T-helper 2 cell (primary cell): ENCODE results near the gene ITGA2.
"Not testable (repeated sequence)": the region's sequence is repeated elsewhere in the genome, so short reads cannot be mapped to it uniquely, and the experiment has no call there.

Experiments
- DNase-seq, 5 experiments: peaks; one replicate each; pipeline versions ENCODE4 v3.0.0 to v3.0.0-alpha.2; 2012 to 2022
- total RNA-seq, 2 donors: gene quantifications; one replicate each; lab custom pipeline; 2026; lab: John Stamatoyannopoulos, UW

ITGA2 gene
- total RNA-seq: 1.9 to 3.3 reads per million in 2 donors

DNA sequence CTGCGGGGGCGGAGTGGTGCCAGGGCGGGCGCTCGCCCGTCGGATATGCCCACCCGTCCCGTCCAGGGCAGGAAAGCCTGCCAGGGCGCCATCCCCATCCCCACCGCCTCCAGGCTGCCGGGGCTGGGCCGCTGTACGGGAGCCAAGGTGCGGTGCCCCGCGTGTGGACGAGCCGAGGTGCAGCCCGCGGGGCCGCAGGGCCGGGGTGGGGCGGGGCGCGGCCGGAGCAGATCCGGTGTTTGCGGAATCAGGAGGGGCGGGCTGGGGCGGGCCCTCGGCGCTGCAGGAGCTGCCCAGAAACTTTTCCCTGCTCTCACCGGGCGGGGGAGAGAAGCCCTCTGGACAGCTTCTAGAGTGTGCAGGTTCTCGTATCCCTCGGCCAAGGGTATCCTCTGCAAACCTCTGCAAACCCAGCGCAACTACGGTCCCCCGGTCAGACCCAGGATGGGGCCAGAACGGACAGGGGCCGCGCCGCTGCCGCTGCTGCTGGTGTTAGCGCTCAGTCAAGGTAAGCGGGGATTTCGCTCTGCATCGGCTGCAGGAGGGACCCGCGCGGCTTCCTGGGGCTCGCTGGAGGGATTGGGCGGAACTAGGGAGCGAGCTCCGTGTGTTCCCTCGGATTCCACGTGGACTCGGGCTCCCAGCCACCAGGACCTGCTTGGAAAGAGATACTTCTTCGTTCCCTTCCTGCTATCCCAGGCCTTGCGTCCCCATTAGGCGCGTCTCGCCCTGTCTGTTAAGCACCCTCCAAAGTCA is at the start of gene ITGA2:
Gene ITGA2 (plus strand): TSS at position 328 of the 756 bp plus-strand sequence. CDS start 117 bp downstream, at position 445.
- DNase-seq: peak in 3 of 5 experiments; percentile 4 to 25 (median 9)

DNA sequence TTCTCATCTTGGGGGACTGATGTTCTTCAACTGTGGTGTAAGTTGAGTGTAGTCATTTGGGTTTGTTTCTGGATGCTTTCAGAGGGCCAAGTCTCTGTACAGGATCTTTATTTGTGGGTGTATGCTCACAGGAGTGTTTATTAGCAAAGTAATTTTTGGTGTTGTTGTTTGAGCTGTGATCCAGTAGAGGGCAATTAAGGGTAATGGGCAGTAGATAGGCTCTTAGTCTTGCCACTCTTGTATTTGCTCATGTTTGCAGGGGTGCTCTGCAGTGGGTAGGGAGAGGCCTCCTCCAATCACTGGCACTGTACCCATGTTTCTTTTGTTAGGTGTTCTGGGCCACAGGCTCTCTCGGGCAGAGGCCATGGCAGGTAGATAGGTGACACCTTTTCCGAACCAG is 45.9 kb upstream of the ITGA2 start:
- DNase-seq: peak in 1 of 5 experiments; percentile 37

DNA sequence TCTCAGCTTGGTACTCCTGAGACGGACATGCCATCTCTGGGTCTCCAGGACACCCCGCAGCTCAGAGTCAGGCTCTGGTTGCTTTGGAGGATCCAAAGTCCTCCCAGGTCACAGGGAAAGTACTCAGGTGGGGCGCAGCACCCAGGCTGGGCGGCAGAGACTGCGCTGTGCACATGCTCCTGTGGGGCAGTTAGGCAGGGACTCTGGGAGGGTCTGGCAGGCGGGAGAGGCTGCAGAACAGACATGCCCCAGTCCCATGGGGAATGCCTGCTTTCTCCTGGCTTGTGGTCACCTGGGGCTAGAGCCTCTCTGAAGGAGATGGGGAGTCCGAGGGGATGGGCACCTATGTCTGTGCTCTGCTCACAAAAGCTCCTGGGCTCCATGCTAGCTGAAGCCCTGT is 45.3 kb upstream of the ITGA2 start:
- DNase-seq: no peak

DNA sequence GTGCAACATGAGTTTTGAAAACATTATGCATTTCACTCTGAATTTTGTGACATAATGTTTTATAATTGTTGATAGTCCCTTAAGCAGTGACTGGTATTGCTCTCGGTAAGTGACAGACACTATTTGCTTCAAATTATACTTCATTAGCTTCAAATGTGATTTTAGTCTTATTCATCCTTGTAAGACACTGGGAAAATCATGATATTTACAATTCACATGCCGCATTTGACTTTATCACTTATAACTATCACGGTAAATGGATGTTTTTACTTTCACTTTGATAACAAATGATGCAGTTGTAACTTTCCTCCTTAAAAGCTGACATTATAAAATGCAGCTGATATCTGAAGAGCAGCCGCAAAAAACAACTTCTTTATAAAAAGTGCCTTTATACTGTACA is 44.1 kb upstream of the ITGA2 start:
- DNase-seq: peak in 1 of 5 experiments; percentile 10

DNA sequence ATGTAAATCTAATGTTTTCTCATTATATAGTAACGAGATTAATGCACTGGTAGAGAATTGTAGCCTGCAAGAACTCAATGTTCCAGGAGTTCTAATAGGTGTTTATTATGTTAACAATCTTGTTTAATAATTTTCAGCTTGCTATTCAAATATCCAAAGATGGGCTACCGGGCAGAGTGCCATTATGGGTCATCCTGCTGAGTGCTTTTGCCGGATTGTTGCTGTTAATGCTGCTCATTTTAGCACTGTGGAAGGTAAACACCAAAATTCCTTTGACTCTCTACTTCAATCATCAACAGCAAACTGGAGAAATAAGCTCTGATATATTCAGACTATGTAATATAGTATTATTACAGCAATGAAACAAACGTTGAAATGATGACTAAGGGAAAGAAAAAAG is 41.9 kb upstream of the ITGA2 start:
- no peak for DNase-seq

DNA sequence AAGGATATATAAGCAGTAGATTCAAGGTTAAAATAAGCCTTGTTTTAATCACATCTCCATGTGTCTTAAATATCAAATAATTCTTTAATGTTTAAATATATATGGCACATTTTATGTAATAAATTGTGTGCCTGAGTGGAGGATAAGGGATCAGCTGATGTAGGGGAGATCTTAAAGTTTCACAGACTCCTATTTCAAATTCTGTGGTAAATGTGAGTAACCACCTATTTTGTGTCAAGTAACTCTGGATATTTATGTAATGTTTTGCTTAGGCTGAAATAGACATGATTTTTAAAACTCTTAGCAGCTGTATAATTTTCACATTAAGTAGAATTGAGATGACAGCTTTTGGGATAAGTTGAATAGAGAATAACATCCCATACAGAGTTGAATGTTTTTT is 41.3 kb upstream of the ITGA2 start:
- DNase-seq: no peak

DNA sequence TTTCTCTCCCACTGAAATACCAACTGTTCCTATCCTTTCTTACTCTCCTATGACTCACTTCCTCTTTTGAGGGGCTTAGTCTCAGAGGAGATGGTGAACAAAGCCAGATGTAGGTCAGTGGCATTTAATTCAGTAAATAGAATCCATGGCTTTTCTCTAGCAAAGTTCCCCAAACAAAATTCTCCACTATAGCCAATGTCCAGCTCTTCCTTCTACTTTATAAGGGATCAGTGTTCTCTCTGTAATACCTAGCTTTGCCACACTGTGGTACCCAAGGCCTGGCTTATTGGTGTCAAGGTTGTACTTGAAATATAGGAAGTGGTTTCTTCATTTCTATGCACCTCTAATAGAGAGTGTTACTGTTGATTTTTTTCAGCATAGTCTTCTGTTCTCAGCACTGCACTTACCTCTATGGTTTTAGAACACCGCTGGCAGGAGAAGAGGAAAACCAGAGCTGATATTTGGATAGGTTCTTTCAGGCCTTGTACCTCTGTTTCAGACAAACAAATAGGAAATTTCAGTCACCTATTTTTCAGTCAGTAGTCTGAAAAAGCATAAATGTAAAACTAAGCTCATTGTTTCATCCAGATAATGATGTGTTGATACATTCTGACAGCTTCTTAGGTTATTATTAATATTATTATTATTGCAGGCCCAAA is 40.6 kb upstream of the ITGA2 start:
- peak in 4 of 5 experiments; percentile 33 to 79 (median 36) for DNase-seq

DNA sequence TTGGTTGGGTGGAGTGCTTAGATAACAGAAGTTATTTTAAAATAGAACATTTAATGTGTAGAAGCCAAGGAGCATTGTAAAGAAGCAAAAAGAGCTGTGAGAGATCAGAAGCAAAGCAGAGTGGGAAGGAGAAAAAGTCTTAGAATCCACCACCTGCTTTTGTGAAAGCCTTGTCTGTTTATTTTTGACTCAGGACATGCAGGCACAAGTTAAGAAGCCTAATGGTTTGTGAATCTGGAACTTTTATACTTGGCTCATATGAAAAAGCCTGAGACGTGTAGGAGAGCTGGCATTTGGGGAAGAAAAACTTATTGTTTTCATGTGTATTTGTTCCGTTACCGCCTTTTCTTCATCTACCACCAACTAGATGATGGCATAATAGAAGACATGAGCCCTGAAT is 38.5 kb upstream of the ITGA2 start:
- DNase-seq: no peak

DNA sequence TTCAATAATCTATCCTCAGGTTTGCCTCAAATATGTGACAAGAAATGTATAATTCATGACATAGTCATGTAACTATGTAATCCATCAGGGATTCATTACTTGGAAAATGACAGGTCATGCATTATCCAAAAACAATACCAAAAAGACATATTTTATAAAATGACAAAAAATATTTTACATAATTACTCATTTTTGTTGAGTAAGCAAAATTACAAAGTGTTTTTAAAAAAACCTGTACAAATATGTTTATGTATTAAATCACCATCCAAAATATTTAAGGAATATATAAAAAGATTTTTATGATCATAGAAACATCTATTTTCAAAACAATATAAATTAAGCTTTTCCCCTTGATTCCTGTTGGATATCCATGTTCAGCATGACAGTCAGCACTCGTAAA is 36.7 kb upstream of the ITGA2 start:
- no peak for DNase-seq

DNA sequence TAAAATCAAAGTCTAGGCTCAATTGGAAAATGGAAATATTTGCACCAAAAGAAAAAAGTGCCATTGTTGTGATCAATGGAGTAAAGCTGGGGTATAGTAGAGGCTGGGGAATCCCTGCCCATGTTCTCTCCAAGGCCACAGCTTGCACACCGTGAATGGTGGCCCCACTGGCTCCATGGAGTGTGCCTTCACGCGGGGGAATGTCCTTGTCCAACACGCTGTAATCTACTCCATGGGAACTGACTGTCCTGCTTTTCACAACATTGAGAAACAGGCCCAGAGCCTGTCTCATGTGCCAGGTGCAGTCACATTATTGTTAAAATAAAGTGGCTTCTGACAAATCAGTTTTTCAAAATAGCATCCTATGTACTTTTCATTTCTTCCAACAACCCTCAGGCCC is 33.1 kb upstream of the ITGA2 start:
- DNase-seq: no peak

DNA sequence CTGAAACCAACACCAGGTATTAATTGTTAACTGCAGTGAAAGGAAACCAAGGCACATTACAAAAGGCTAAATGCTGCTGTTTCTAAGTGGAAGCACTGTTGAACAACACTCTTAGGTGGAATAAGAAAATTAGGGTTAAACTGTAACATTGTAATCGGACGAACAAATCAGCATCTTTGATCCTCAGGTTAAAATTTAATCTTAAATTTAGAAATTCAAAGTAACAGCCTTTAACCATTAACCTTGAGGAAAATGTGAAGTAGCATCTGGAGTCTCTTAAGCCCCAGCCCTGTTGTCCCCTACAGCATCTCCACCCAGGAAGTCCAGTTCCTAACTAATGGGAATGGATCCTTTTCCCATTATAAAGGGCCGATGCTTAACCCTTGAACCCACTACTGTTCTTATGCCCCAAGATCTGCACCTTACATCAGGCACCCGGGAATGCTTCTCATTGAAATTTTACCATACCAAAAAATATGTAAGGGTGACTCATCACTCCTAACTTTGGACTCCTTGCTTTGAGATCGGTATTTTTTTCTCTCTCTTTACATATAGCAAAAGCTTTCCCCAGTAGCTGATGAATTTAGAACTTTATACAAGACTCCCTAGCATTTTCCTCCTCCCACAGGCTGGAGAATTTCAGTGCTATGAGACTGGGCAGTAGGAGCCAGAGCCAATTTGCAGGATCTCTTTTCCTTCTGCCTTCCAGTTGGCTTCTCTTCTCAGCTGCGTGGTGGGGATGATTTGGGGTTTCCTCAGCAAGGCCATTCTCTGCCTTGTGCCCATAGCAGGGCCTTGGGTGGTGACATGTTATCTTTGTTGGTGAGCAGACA is 32.0 kb upstream of the ITGA2 start:
- no peak for DNase-seq

DNA sequence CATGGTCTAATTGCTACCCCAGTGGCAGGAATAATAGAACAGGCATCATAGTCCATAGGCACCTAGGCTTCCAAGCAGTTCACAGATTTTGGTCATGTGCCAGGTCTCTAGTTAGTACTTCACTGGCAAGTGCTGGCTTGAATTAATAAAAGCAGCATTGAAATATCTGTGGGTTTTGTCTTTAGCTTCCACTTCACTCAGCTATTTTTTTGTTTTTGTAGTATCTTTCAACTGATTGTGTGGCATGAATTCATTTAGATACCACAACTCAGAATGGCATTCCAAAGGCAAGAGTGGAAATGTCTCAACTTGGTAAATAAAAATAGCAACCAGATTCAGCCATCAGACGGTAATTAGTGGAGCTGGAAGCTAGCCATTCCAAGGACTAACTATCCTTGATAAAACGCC is 27.9 kb upstream of the ITGA2 start:
- DNase-seq: no peak

DNA sequence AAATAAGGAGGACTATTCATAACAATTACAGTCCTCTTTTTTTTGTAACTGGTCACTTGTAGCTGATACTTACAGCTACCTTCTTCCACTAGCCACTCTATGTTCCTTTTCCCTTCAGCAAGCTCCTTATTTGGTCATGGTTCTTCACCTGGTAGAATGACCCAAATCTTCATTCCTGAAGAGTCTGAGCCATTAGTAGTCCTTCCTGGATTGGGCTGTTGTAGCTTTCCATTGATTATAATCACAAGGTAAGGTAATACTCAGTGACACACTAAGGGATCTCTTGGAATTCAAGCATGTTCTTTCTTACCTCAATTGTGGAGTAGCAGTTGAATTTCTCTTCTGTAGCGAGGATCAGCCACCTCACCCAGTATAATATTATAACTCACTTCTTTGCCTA is 25.5 kb upstream of the ITGA2 start:
- no peak for DNase-seq

DNA sequence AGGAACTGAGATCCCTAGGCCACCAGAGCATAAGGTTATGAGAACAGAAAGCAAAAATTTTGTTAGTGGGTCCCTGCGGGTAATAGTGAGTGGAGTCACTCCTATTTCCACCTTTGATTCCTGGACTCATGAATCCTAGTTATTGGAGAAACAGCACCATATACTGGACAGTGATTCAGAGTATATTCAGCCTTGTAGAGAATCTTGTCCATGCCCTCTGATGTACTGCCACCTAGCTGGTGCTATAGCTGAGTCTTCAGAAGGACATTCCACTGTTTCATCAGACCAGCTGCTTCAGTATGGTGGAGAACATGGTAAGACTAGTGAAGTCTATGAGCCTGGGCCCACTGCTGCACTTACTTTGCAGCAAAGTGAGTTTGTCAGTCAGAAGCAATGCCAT is 25.0 kb upstream of the ITGA2 start:
- DNase-seq: no peak

DNA sequence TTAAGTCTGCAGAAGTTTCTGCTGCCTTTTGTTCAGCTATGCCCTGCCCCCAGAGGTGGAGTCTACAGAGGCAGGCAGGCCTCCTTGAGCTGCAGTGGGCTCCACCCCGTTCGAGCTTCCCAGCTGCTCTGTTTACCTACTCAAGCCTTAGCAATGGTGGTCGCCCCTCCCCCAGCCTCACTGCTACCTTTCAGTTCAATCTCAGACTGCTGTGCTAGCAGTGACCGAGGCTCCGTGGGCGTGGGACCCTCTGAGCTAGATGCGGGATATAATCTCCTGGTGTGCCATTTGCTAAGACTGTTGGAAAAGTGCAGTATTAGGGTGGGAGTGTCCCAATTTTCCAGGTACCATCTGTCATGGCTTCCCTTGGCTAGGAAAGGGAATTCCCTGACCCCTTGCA is 13.0 kb upstream of the ITGA2 start:
- not testable (repeated sequence) for DNase-seq

DNA sequence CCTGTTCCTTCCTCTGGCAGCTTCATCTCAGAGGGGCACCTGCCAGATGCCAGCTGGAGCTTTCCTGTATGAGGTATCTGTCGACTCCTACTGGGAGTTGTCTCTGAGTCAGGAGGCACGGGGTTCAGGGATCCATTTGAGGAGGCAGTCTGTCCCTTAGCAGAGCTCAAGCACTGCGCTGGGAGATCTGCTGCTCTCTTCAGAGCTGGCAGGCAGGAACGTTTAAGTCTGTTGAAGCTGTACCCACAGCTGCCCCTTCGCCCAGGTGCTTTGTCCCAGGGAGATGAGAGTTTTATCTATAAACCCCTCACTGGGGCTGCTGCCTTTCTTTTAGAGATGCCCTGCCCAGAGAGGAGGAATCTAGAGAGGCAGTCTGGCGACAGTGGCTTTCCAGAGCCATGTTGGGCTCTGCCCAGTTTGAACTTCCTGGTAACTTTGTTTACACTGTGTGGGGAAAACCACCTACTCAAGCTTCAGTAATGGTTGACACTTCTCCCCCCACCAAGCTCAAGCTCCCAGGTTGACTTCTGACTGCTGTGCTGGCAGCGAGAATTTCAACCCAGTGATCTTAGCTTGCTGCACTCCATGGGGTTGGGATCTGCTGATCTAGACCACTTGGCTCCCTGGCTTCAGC is 11.8 kb upstream of the ITGA2 start:
- no peak for DNase-seq

DNA sequence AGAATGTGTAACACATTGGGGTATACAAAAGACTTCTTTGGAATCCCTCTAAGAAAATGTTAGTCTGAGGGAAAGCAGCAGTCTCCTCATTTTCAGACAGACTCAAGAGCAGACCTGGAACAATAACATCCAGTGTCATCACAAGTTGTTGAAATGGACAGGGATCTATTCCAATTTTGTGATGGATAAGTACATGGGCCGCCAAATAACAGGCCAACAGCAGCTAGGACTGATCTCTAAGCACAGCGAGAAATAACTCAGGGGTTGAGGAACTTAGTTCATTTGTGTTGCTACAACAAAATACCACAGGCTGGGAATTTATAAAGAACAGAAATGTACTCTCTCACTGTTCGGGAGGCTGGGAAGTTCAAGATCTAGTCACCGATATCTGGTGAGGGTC is 7.6 kb upstream of the ITGA2 start:
- DNase-seq: no peak

DNA sequence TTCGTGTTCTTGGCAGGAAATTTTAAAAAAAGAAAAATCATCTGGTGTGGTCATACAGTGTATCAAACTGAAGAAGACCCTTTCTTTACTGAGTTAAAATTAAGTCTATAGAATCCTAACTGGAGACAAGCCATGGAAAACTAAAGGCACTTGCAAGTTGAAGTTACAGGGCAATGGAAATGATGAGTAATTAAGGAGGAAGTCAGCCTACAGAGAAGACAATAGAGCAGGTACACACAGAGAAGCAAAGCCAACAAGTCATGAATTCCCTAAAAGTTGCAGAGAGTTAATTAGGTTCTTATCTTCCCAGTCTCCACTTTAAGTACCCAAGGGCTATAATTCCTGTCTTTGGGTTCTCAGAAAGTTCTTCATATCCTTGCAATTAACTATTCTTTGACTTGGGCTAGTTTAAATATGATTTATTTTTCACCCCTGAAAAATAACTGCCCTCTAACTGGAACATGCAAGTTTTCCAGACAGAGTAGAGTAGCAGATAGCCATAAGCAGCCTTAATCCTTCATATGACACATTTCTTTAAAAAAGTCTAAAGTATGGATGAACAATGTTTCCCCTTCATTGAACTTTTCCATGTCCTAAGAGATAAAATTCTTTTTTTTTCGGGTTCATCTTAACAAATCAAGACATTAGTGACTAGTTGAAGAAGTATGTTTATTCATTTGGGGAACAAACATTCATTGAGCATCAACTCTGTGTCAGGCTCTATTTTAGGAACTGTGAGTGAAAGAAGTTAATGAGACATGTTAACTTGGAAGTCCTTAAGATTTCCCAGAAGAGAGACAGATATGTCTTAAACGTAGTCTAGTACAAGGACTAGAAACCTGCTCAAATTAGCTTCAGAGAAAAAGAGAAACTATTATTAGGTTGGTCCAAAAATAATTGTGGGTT is 5.2 kb upstream of the ITGA2 start:
- no peak for DNase-seq

DNA sequence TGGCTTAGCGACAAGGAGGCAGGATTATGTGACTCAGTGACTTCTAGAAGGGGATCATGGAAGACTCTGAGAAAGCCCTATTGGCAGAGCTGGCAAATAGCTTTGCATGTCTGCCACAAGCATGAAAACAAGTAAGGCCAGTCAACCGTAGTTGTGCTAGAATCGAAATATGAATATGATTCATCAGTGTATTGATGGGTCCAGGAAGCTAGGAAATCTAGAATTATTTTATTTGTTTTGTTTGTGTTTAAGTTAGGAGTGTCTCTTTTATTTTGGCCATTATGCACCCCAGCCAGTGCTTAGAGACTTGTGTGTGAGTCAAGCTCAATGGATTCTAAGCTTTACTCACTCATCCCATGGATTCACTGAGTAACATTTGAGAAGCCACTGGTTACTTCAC is 3.8 kb upstream of the ITGA2 start:
- DNase-seq: no peak

DNA sequence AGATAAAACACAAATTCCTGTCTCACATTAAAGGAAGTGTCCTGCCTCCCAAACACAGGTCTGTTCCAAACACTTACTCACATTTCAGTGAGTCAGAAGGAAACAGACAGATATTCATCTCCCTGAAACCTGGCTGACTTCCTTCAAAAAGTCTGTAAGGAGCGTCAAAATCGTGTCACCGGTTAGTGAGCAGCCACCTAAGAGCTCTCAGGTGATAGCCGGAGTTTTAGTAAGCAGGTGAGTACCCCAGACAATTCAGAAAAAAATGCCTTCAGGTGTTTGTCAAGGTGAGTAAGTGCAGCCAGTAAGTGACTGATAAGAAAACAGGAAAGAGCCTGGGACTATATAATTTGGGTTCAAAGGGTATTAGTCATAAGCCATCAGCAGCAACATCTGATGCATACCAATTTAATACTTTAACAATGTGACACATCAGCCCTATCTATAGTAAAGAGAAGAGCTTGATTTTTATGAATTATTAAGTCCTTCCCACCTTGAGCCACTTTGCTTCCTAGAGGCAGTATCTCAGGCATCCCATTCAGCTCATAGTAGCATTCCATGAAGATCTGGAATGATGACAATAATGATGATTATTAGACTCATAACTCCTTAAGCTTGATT is 1.3 kb upstream of the ITGA2 start:
- DNase-seq: no peak

DNA sequence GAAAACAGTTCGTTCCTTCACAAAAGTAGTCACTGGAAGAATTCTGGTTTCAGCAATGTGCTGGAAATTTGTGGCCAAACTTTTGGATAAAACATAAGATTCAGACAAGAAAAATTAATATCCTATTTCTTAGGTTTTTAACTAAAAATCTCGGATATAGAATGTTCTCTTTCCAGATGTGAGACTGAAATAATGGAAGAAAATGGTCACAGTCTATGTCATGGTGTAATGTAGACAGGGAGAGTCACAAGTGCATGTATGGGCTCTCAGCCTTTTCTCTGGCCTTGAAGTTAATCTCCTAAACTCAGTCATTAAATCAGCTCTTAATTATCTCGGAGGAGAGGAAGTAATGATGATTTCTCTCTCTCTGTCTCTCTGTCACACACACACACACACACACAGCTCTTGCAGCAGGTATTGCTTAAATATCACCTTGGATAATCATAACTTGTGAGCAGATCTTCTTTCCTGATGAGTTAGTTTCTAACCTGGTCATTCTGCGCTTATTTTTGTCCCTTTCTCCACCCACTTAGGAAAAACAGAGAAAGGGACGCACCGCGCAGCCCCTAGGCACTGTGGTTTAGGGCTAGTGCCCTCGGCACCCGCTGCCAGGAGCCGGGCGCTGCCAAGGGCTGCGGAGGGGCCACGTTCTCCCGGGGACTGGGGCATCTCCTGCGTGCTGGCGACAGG is 672 bp upstream of the ITGA2 start:
- DNase-seq: peak in 1 of 5 experiments; percentile 15
